Astrocyte of the cerebellum (primary cell): ENCODE data around the gene NAGS.
A peak's percentile ranks its signal among the peaks of the same experiment; 100 is the strongest.
"Not testable (repeated sequence)": the region's sequence is repeated elsewhere in the genome, so short reads cannot be mapped to it uniquely, and the experiment has no call there.

Experiments used
- DNase-seq: peaks from one replicate; pipeline ENCODE4 v3.0.0-alpha.2; 2011; ENCODE audit warnings: low read depth
- H3K4me3 ChIP-seq: 2 replicates; pipeline ENCODE4 v1.5.1; 2011; ENCODE audit warnings: mild to moderate bottlenecking, low read depth, low read length, moderate library complexity
- in situ Hi-C: cut with HindIII; loops from 2 replicates; pipeline ENCODE4 v1.10.0; 2017; ENCODE audit warnings: low sequenced_read_pairs
- TF ChIP-seq, protein P1 (sequence below): IDR thresholded peaks from 2 replicates; pipeline ENCODE4 v1.5.1; 2012; ENCODE audit warnings: low read length, low read depth, moderate library complexity, mild to moderate bottlenecking; ENCODE audit errors: missing control alignments

The NAGS gene

DNA sequence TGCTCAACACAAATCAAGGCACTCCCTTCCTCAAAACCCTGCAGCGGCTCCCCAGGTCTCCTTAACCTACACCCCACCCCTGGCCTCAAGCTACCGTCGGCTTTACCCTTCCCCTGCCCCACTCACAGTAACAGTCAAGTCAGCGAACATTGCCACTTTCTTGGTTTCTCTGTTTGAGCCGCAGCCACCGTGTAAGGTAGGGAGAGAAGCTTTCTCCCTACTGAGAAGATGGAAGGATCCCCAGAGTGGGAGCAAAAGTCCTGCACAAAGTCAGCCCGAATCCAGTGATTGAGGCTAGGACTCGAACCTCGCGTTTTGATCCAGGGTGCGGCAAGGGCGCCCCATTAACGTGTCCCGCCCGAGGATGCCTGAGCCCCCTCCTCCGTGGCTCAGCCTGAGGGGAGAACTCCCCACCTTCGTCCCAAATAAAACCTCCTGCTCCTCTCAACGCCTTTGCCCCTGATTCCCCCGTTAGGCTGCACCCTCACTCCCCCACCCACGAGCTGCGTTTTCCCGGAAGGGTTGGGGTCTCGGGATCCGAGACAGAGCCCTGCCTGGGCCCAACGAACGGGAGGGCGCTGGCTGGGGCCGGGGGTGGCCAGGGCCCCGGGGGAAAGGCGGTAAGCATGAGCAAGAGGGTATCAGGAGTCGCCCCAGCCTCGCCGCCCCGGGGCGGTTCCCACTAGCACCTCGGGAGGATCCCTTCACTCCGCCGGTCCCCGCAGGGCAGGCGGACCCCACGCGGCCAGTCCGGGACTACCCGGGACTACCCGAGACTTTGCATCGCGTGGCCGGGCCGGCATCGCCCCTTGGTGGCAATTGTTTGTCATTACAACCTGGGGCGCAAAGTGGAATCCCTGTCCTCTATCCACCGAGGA, 9.9 kb upstream of the NAGS start:
- in situ Hi-C loops = no loop called here
- DNase-seq = no peak
- TF ChIP-seq, protein P1, sequence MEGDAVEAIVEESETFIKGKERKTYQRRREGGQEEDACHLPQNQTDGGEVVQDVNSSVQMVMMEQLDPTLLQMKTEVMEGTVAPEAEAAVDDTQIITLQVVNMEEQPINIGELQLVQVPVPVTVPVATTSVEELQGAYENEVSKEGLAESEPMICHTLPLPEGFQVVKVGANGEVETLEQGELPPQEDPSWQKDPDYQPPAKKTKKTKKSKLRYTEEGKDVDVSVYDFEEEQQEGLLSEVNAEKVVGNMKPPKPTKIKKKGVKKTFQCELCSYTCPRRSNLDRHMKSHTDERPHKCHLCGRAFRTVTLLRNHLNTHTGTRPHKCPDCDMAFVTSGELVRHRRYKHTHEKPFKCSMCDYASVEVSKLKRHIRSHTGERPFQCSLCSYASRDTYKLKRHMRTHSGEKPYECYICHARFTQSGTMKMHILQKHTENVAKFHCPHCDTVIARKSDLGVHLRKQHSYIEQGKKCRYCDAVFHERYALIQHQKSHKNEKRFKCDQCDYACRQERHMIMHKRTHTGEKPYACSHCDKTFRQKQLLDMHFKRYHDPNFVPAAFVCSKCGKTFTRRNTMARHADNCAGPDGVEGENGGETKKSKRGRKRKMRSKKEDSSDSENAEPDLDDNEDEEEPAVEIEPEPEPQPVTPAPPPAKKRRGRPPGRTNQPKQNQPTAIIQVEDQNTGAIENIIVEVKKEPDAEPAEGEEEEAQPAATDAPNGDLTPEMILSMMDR = peak; percentile 85
- H3K4me3 ChIP-seq = peak overlapping the region; percentile 40

DNA sequence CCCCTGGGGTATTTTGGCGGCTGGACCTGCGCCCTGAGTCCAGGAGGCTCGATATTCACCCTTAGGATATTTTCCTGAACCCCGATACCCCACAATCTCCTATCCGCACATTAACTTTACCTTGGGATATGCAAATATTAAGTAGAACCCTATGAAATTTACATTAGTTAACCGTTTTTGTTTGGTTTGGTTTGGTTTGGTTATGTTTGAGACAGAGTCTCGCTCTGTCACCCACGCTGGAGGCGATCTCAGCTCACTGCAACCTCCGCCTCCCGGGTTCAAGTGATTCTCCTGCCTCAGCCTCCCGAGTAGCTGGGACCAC, 9.3 kb upstream of the NAGS start:
- TF ChIP-seq, protein P1 = no peak
- peak overlapping the region; percentile 40 for H3K4me3 ChIP-seq
- in situ Hi-C loops = no loop called here
- DNase-seq = no peak

DNA sequence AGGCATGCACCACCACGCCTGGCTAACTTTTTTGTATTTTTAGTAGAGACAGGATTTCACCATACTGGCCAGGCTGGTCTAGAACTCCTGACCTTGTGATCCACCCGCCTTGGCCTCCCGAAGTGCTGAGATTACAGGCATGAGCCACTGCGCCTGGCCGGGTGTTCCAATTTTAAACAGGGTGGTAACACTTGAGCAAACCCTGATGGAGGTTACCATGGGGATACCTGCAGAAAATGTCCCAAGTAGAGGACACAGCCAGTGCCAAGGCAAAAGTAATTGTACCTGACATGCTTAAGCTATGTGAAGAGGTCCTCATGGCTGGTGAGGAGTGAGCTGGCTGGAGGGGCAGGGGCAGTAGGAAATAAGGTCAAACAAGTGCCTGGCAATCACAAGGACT, 7.2 kb upstream of the NAGS start:
- H3K4me3 ChIP-seq, DNase-seq, in situ Hi-C loops: not testable (repeated sequence)

DNA sequence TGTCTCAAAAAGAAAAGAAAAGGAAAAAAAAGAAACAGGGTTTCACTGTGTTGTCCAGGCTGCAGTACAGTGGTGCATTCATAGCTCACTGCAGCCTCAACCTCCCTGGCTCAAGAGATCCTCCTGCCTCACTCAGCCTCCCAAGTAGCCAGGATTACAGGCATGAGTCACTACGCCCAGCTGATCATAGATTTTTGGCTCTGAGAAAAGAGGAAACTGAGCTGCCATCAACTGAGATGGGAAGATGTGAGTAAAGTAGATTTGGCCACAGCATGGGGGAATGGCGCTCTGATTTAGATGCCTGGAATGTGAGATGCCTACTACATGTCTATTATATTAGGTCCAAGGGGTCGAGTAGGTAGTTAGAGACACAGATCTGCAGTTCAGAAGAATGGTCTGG, 5.9 kb upstream of the NAGS start:
- DNase-seq = no peak
- TF ChIP-seq, protein P1 = no peak
- no peak overlapping the region for H3K4me3 ChIP-seq
- in situ Hi-C loops = no loop called here

DNA sequence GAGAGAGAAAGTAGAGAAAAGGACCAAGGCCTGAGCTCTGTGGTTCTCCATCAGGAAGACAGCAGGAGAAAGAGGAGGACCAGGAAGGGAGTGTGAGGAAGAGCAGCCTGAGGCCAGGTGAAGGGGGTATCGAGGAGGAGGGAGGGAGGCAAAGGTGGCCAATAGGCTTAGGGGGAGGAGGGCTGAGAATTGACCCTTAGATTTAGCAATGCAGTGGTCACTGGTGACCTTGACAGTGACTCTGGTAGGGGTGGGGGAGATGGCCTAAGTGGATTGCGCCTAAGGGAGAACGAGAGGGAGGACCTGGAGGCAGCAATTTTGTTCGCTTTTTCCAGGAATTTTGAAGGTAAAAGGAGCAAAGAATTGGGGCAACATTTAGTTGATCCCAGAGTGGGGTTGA, 5.4 kb upstream of the NAGS start:
- TF ChIP-seq, protein P1 = no peak
- H3K4me3 ChIP-seq = no peak overlapping the region
- no peak for DNase-seq
- in situ Hi-C loops = no loop called here

DNA sequence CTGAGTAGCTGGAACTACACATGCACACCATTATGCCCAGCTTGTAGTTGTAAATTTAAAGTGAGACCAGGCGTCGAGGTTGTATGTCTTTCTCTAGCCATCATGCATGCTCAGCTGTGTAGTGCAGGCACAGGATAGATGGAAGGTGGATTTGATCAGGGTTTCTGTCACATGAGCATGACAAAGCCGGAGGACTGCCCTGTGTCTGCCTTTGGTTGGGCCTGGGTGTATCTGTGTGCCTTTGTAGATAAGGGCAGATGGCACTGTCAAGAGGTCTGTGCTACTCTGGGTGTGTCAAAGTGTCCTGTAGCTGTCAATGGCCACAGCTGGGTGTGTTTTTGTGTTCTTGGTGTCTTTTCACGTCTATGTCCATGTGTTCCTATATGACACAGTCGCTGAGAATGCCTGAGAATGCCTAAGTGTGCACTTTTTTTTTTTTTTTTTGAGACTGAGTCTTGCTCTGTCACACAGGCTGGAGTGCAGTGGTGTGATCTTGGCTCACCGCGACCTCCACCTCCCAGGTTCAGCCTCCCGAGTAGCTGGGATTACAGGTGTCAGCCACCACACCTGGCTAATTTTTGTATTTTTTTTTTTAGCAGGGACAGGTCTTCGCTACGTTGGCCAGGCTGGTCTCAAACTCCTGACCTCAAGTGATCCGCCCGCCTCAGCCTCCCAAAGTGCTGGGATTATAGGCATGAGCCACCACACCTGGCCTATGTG, 4.1 kb upstream of the NAGS start:
- TF ChIP-seq, protein P1 = no peak
- in situ Hi-C loops = no loop called here
- no peak for DNase-seq
- no peak overlapping the region for H3K4me3 ChIP-seq

DNA sequence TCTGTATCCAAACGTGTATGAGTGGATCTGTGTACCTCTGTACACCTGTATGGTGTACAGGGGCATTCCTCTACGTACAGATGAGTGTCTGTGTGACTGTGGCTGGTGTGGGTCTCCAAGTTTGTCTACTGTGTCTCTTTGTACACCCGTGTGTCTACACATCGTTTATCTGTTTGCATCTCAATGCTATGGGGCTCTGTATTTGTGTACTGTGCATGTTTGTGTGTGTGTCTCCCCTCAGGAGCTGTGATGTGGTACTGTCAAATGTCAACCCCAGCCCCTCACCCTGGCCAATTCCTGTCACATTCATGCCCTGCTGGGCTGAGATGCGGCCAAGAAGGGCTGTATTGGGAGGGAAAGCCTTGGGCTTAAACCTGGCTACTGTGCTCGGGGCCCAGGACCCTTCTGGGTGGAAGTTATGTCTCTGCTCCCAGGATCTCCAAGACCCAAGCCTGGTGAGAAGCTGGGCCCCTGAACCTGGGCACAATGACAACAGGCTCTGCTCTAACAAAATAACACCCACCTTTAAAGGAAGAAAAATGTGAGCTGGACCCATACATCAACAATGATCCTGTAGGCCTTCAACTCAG, 3.5 kb upstream of the NAGS start:
- TF ChIP-seq, protein P1 = no peak
- in situ Hi-C loops = no loop called here
- no peak for DNase-seq
- no peak overlapping the region for H3K4me3 ChIP-seq
